Neural cell (in vitro differentiated cells): ENCODE results near the gene SCN8A.

Experiments
- EZH2 ChIP-seq: fragments of 200-600, 300-800 bp; shearing (Covaris generic), sonication (generic); IDR thresholded peaks from 2 replicates; pipeline ENCODE4 v1.6.1; 2014; ENCODE audit warnings: antibody characterized with exemption, low read length, borderline replicate concordance, mild to moderate bottlenecking; ENCODE audit not compliant: insufficient read depth, poor library complexity, severe bottlenecking
- MXI1 ChIP-seq: fragments of 450-650 bp; conservative IDR thresholded peaks from 2 replicates; pipeline ENCODE4 v1.6.1; 2014; ENCODE audit warnings: antibody characterized with exemption, mild to moderate bottlenecking; ENCODE audit not compliant: poor library complexity, severe bottlenecking
- POLR2AphosphoS5 ChIP-seq: IDR thresholded peaks from 2 replicates; pipeline ENCODE4 v1.6.1; 2012
- TF ChIP-seq, protein P1 (sequence below): fragments of 450-650 bp; IDR thresholded peaks from 2 replicates; pipeline ENCODE4 v1.5.1; 2014; ENCODE audit warnings: antibody characterized with exemption, mild to moderate bottlenecking, moderate library complexity; ENCODE audit not compliant: poor library complexity, severe bottlenecking

DNA sequence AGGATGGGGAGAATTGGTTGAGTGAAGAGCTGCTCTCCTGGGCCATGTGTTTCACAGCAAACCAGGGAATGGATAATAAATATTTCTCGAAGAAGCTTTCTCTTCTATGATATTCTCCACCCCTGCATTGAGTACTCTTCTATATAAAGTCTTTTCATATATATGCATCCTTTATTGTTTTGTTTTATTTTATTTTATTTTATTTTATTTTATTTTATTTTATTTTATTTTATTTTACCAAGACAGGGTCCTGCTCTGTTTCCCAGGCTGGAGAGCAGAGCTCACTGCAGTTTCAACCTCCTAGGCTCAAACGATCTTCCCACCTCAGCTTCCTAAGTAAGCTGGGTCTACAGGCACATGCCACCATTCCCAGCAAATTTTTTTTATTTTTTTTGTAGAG lies 85.8 kb downstream of the SCN8A start:
- TF ChIP-seq EZH2 (no peak), POLR2AphosphoS5 (no peak), MXI1 (no peak)
- TF ChIP-seq, protein P1, sequence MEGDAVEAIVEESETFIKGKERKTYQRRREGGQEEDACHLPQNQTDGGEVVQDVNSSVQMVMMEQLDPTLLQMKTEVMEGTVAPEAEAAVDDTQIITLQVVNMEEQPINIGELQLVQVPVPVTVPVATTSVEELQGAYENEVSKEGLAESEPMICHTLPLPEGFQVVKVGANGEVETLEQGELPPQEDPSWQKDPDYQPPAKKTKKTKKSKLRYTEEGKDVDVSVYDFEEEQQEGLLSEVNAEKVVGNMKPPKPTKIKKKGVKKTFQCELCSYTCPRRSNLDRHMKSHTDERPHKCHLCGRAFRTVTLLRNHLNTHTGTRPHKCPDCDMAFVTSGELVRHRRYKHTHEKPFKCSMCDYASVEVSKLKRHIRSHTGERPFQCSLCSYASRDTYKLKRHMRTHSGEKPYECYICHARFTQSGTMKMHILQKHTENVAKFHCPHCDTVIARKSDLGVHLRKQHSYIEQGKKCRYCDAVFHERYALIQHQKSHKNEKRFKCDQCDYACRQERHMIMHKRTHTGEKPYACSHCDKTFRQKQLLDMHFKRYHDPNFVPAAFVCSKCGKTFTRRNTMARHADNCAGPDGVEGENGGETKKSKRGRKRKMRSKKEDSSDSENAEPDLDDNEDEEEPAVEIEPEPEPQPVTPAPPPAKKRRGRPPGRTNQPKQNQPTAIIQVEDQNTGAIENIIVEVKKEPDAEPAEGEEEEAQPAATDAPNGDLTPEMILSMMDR = no peak
